ENCODE measurements around the gene MARK1.

DNA sequence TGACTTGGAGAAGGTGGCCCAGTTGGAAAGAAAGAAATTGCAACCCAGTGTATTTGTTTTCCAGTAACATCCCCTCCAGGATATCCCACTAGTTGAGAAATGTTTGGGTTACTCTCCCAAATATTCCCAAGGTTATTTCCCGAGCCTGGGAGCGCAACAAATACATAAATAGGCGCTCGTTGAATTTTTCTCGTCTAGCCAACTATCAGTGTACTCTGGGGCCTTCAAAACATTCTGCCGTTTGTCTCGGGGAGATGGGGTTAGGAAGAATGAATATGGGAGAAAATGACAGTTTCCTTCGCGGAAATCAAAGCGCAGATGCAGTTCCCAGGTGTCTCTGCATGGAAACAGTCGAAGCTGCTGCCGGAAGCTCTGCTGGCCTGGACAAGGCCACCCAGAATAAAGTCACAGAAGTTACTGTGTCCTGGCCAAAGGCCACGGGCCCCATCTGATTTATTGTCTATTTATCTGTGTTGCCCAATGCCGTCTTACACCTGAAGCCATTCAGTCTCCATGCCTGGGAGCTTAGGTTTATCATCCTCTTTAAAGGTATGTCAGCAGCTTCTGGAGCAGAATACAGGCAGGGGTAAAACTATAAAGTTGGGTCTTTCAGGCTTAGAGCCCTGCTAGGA lies 163.2 kb downstream of the MARK1 start:
- TF ChIP-seq SUZ12 (IDR thresholded peaks at IDR 0.05; ENCODE audit: extremely low read depth, insufficient read depth, insufficient read length) = no peak
- TF ChIP-seq ZNF274 (IDR thresholded peaks at IDR 0.05; ENCODE audit: low read depth, low read length) = no peak
